Upper lobe of right lung (tissue), 1 donor: ENCODE results near the gene C1QTNF7. TPM values are rescaled to one million over a fixed set of nuclear protein-coding genes. Genes with fewer than 3 reads are reported as not detected.

Experiments used
- ATAC-seq: fragments of 200-7000 bp; cut with Tn5 transposase; one replicate; pipeline ENCODE4 v1.9.1; 2020; ENCODE audit warnings: mild to moderate bottlenecking, moderate library complexity
- DNase-seq: peaks from one replicate; pipeline ENCODE4 v3.0.0-alpha.2; 2020
- H3K27ac ChIP-seq: fragments of 200-600 bp; one replicate; pipeline ENCODE4 v1.8.0; 2022
- H3K27me3 ChIP-seq: fragments of 200-600 bp; one replicate; pipeline ENCODE4 v1.8.0; 2022; ENCODE audit warnings: mild to moderate bottlenecking
- H3K36me3 ChIP-seq: fragments of 200-600 bp; one replicate; pipeline ENCODE4 v1.8.0; 2022
- H3K4me1 ChIP-seq: fragments of 200-600 bp; one replicate; pipeline ENCODE4 v1.8.0; 2022
- H3K4me3 ChIP-seq: fragments of 200-600 bp; one replicate; pipeline ENCODE4 v1.8.0; 2022; ENCODE audit warnings: mild to moderate bottlenecking
- H3K9me3 ChIP-seq: fragments of 200-600 bp; one replicate; pipeline ENCODE4 v1.8.0; 2022
- intact Hi-C: fragments of 100-400 bp; cut with DNase I; formaldehyde crosslinking; loops from one replicate; pipeline ENCODE4 v1.11.0; 2022
- total RNA-seq: library from RNA; stranded (reverse); fragmentation: NEBNext Ultra II Directional; extraction: Animal tissue kit (Norgen Biotek cat#: 25700); gene quantifications from one replicate; pipeline ENCODE4 v1.2.1, GENCODE V29; 2021
- TF ChIP-seq, protein P1 (sequence below): fragments of 200-600 bp; IDR thresholded peaks from one replicate; pipeline ENCODE4 v1.8.0; 2022; ENCODE audit warnings: antibody characterized with exemption
- donor health status: DM: no; HTN: yes; CAD: no; lungs with severe emphysema.

Gene C1QTNF7
- total RNA-seq, 1 donor from 2014 or later: 15.1 TPM

DNA sequence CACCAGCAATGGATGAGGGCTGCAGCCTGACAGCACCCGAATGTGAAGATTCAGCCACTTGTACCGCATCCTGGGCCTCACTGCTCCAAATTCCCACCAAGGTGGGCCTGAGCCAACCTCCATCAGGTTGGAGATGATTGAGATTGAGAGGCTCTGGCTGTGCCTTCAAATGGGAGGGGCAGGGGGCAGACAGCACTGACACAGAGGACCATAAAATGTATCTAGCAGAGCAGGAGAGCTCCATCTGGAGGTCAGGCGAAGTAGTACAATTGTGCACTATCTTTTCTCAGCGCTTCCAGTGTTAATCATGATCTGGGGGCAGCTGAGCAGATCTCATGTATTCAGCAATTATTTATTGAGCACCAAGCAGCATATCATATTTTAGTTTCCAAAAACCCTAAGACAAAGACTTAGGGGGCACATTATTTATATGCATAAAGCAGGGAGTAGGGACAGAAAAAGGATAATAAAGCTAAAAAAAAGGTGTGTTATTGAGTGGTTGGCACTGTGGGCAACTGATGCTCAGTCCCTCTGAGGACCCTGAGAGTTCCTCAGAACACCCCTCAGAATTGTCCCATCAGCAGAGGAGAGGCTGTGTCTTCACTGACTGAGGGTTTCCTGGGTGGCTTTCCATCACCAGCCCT lies 31.6 kb upstream of the C1QTNF7 start:
- H3K27ac ChIP-seq: no peak overlapping the region
- intact Hi-C loops: no loop called here
- H3K4me1 ChIP-seq: peaks cover 21% of the 10 kb centered on the region
- H3K9me3 ChIP-seq: no peaks in the 10 kb centered on the region
- H3K4me3 ChIP-seq: no peak overlapping the region
- ATAC-seq (peak; percentile 73), DNase-seq (no peak)
- no peaks in the 10 kb centered on the region for H3K27me3 ChIP-seq
- TF ChIP-seq, protein P1, sequence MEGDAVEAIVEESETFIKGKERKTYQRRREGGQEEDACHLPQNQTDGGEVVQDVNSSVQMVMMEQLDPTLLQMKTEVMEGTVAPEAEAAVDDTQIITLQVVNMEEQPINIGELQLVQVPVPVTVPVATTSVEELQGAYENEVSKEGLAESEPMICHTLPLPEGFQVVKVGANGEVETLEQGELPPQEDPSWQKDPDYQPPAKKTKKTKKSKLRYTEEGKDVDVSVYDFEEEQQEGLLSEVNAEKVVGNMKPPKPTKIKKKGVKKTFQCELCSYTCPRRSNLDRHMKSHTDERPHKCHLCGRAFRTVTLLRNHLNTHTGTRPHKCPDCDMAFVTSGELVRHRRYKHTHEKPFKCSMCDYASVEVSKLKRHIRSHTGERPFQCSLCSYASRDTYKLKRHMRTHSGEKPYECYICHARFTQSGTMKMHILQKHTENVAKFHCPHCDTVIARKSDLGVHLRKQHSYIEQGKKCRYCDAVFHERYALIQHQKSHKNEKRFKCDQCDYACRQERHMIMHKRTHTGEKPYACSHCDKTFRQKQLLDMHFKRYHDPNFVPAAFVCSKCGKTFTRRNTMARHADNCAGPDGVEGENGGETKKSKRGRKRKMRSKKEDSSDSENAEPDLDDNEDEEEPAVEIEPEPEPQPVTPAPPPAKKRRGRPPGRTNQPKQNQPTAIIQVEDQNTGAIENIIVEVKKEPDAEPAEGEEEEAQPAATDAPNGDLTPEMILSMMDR: peak; percentile 71
- H3K36me3 ChIP-seq: no peaks in the 10 kb centered on the region

DNA sequence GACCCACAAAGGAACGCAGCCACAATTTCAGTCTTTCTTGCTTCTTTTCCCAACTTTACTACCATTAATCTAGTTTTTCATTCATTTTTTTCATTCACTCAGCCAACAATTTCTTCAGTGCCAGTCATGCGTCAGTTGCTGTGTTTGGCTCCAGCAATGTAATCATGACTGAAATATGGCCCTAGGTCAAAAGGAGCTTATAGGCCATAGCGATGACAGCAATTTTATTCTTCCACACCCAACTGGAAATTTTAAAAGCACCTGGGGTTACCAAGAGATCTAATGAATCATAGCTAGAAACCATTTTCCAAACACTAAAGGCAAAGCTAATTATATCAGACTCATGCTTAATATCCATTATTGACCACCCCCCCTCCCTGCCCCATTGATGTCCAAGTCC lies 29.8 kb upstream of the C1QTNF7 start:
- Histone ChIP-seq H3K4me1 (peaks cover 38% of the 10 kb centered on the region), H3K27me3 (no peaks in the 10 kb centered on the region), H3K27ac (no peak overlapping the region), H3K4me3 (no peak overlapping the region), H3K36me3 (no peaks in the 10 kb centered on the region), H3K9me3 (no peaks in the 10 kb centered on the region)
- TF ChIP-seq, protein P1: no peak
- ATAC-seq (no peak), DNase-seq (no peak)
- intact Hi-C loops: no loop called here

DNA sequence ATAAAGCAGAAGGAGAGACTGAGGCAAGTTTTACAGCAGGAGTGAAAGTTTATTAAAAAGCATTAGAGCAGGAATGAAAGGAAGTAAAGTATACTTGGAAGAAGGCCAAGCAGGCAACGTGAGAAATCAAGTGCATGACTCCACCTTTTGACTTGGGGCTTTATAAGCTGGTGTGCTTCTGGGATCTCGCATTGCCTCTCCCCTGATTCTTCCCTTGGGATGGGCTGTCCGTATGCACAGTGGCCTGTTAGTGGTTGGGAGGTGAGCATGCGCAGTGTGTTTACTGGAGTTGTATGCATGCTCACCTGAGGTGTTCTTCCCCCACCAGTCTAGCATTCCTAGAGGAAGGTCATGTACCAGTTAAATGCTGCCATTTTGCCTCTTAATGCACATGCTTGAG lies 29.1 kb upstream of the C1QTNF7 start:
- ATAC-seq (no peak), DNase-seq (no peak)
- H3K27ac ChIP-seq: no peak overlapping the region
- no peaks in the 10 kb centered on the region for H3K27me3 ChIP-seq
- no peak overlapping the region for H3K4me3 ChIP-seq
- TF ChIP-seq, protein P1: no peak
- intact Hi-C loops: no loop called here
- H3K36me3 ChIP-seq: no peaks in the 10 kb centered on the region
- H3K9me3 ChIP-seq: no peaks in the 10 kb centered on the region
- H3K4me1 ChIP-seq: peaks cover 41% of the 10 kb centered on the region

DNA sequence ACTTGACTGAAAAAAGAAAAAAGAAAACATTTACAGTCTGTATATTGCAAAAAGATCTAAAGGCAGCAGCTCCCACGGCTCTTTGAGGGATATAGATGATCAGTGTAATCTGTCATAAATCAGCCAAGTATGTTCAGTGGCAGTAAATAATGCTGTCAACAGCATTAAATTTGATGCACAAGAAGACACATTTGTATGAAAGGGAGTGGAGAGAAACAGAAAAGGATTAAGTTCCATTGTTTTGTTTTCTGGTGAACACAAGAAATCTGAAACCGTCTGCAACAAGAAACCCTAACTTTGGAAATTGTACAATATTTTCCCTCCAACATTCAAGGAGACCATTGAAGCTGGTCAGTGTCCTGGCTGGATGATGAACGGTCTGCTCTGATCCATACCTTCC lies 27.6 kb upstream of the C1QTNF7 start:
- no peak for DNase-seq
- intact Hi-C loops: no loop called here
- ATAC-seq: no peak
- Histone ChIP-seq H3K9me3 (no peaks in the 10 kb centered on the region), H3K27ac (peak overlapping the region; percentile 56), H3K27me3 (no peaks in the 10 kb centered on the region), H3K4me1 (peaks cover 41% of the 10 kb centered on the region), H3K36me3 (no peaks in the 10 kb centered on the region), H3K4me3 (no peak overlapping the region)
- TF ChIP-seq, protein P1: no peak

DNA sequence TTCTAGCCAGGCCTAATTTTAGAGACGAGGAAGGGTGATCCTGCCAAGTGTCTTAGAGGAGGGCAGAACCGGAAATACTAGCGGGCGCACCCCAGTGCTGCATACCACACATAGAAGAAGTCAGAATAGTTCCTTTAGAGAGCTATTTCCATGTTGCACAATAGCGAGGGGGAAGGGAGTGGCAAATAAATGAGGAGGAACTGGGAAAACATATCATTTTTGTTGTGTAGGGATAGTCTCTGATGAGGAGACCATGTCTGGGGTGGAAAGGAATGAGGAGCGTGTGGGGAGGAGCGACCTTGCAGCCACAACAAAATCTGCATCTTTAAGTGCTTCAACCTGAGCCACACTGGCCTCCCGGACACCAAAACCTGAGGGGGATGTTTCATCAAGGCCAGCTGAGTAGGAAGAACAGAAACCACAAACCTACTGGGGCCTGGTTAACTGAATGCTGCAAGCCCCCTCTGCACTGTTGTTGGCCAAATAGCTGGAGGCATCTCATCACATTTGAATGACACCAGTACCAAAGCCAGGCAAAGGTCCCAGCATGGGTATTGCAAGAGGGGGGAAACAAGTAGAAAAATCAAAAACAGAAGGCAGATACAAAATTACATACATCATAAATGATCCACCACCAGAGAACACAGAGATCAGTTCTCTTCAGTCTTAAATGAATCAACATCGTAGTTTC lies 26.7 kb upstream of the C1QTNF7 start:
- TF ChIP-seq, protein P1: no peak
- Histone ChIP-seq H3K36me3 (no peaks in the 10 kb centered on the region), H3K9me3 (no peaks in the 10 kb centered on the region), H3K27ac (peak overlapping the region; percentile 59), H3K4me1 (peaks cover 41% of the 10 kb centered on the region), H3K27me3 (no peaks in the 10 kb centered on the region), H3K4me3 (no peak overlapping the region)
- peak; percentile 94 for ATAC-seq
- intact Hi-C loops: no loop called here
- peak; percentile 84 for DNase-seq
